C4-2B (cell line): ENCODE data around the gene ZNF346.

ENCODE experiments used
- CTCF ChIP-seq: fragments of 450-650 bp; conservative IDR thresholded peaks from 2 replicates; pipeline ENCODE4 v1.5.1; 2017; ENCODE audit warnings: mild to moderate bottlenecking
- ZFX ChIP-seq: fragments of 450-650 bp; IDR thresholded peaks from 2 replicates; pipeline ENCODE4 v1.6.1; 2017

- no peak for TF ChIP-seq CTCF
- no peak for TF ChIP-seq ZFX
Measured at GRCh38 chr5:177043114-177043513, 20.6 kb downstream of the ZNF346 start.
